ENCODE results near the gene ZKSCAN7.

DNA sequence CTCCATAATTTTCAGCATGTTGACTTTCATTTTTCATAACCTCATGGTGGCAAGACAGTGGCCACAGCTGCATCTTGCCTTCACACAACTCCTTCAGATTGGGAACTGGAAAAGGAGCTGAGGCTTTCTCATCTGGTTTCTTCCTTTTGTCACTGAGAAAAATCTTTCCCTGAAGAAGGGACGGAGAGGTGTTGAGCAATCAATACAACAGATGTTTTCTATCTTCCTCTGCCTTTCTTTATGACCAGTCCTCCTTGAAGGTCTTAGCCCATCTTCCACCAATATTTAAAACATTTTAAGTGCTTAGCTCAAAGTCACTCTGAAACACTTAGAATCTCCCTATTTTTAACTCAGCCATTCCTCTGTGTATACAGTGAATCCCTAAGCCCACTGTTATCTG lies 41.6 kb downstream of the ZKSCAN7 start:
- TF ChIP-seq, protein P1, sequence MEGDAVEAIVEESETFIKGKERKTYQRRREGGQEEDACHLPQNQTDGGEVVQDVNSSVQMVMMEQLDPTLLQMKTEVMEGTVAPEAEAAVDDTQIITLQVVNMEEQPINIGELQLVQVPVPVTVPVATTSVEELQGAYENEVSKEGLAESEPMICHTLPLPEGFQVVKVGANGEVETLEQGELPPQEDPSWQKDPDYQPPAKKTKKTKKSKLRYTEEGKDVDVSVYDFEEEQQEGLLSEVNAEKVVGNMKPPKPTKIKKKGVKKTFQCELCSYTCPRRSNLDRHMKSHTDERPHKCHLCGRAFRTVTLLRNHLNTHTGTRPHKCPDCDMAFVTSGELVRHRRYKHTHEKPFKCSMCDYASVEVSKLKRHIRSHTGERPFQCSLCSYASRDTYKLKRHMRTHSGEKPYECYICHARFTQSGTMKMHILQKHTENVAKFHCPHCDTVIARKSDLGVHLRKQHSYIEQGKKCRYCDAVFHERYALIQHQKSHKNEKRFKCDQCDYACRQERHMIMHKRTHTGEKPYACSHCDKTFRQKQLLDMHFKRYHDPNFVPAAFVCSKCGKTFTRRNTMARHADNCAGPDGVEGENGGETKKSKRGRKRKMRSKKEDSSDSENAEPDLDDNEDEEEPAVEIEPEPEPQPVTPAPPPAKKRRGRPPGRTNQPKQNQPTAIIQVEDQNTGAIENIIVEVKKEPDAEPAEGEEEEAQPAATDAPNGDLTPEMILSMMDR (IDR thresholded peaks at IDR 0.05; ENCODE audit: poor library complexity, severe bottlenecking): no peak
- TF ChIP-seq MXI1 (conservative IDR thresholded peaks at IDR 0.05; ENCODE audit: poor library complexity, severe bottlenecking) (no peak), RAD21 (conservative IDR thresholded peaks at IDR 0.05) (no peak), EZH2 (IDR thresholded peaks at IDR 0.05; ENCODE audit: borderline replicate concordance, insufficient read depth, low read length, poor library complexity, severe bottlenecking) (no peak), POLR2AphosphoS5 (IDR thresholded peaks at IDR 0.05) (no peak), TAF1 (IDR thresholded peaks at IDR 0.05; ENCODE audit: low read depth) (no peak), EP300 (conservative IDR thresholded peaks at IDR 0.05; ENCODE audit: poor library complexity, severe bottlenecking) (no peak), SMC3 (conservative IDR thresholded peaks at IDR 0.05; ENCODE audit: poor library complexity) (no peak)
